ENCODE results near the gene DAPK3.
"Not testable (repeated sequence)": the region's sequence is repeated elsewhere in the genome, so short reads cannot be mapped to it uniquely, and the experiment has no call there.

DAPK3 gene

DNA sequence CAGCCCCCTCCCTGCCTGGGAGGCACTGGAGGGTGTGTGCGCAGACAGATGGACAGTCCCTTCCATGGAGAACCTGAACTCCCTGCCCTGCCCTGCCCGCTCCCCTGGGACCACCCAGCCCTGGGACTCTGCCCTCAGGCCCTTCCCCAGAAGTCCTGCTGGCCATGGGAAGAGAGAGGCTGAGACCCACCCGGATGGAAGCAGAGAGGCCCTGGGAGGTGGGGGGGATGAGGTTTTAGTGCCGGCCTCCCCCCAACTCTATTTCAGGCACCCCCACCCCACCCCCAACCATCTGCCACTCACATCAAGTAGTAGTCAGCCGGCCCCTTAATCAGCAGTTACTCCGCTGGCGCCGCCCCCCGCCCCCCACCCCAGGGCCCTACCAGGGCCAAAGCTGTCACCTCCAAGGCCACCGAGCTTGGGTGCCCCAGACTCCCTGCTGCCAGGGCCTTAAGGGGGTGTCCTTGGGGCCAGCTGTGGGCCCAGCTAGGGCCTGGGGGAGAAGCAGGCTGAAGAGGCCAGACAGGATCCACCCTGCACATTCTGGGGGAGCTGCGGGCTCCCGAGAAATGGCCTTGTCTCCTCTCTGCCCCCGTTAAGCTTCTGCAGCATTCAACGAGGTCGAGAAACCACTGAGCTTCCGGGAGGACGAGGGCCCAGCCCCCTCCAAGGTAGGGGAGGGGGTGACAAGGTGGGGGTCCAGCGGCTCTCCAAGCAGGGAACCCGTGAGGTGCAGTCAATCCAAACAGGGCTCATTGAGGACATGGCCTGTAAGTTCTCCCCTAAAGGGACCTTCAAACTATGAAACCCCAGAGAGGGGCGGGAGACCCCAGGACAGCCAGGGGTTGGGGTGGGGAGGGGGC, 20.7 kb downstream of the DAPK3 start:
- Mint-ChIP-seq H3K27me3 (ENCODE audit: low read depth, poor library complexity) (peaks cover 4% of the 10 kb centered on the region), H3K27ac (no peak overlapping the region), H3K9me3 (no peaks in the 10 kb centered on the region), H3K36me3 (ENCODE audit: low read depth) (no peaks in the 10 kb centered on the region), H3K4me1 (peaks cover 17% of the 10 kb centered on the region), H3K4me3 (no peak overlapping the region)
- no peak for DNase-seq
- TF ChIP-seq, protein P1, sequence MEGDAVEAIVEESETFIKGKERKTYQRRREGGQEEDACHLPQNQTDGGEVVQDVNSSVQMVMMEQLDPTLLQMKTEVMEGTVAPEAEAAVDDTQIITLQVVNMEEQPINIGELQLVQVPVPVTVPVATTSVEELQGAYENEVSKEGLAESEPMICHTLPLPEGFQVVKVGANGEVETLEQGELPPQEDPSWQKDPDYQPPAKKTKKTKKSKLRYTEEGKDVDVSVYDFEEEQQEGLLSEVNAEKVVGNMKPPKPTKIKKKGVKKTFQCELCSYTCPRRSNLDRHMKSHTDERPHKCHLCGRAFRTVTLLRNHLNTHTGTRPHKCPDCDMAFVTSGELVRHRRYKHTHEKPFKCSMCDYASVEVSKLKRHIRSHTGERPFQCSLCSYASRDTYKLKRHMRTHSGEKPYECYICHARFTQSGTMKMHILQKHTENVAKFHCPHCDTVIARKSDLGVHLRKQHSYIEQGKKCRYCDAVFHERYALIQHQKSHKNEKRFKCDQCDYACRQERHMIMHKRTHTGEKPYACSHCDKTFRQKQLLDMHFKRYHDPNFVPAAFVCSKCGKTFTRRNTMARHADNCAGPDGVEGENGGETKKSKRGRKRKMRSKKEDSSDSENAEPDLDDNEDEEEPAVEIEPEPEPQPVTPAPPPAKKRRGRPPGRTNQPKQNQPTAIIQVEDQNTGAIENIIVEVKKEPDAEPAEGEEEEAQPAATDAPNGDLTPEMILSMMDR (IDR thresholded peaks at IDR 0.05): no peak

DNA sequence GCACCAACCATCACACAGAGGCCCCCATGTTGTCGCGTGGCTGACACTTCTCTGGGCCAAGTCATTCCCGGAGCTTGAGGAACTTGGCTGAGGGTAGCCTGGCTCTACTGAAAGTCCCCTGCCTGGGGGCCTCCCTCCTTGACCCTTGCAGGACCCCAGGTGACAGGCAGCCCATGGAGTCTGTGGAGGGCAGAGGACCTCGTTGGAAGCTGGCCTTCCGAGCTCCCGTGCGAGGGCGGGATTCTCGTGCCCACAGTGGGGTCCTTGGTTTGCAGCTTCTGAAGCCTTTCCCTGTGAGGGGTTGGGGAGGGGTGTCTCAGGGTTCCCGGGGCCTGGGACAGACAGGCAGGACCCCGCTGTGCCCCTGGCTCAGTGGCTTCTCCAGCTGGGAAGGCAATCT, 21.6 kb downstream of the DAPK3 start:
- Mint-ChIP-seq H3K27me3 (ENCODE audit: low read depth, poor library complexity) (peaks cover 4% of the 10 kb centered on the region), H3K4me3 (no peak overlapping the region), H3K4me1 (peaks cover 17% of the 10 kb centered on the region), H3K27ac (no peak overlapping the region), H3K36me3 (ENCODE audit: low read depth) (no peaks in the 10 kb centered on the region), H3K9me3 (no peaks in the 10 kb centered on the region)
- no peak for DNase-seq
- TF ChIP-seq, protein P1 (IDR thresholded peaks at IDR 0.05): no peak

DNA sequence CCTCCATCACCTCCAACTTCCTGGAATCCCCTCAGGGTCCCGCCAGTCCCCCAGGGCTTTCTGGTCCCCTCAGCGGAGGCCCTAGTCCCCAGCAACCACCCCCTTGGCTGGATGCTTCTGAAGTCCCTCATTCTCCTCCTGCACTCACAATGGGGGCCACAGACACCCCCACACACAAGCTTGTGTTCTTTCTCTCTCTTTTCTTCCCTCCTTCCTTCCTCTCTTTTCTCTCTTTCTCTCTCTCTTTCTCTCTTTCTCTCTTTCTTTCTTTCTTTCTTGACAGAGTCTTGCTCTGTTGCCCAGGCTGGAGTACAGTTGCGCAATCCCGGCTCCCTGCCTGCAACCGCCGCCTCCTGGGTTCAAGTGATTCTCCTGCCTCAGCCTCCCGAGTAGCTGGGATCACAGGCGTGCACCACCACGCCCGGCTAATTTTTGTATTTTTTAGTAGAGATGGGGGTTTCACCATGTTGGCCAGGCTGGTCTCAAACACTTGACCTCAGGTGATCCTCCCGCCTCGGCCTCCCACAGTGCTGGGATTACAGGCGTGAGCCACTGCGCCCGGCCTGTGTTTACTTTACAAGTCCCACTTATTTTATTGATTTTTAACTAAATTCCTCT, 23.5 kb downstream of the DAPK3 start:
- H3K27ac Mint-ChIP-seq: peak overlapping the region; percentile 27

DNA sequence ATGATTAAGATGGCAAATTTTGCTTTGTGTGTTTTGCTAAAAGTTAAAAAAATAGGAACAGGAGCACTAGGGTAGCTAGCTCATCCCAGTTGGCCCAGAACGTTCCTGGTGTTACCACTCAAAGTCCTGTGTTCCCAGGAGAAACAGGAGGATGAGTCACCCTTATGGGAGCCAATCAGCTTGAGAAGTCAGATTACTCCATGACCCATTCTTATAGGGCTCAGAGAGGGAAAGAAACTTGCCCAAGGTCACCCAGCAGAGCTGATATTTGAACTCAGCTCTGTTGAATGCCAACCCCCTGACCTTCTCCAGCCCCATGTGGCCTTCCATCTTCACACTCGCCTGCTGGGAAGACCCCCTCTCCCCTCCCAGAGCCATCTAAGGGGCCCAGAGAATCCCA, 25.1 kb downstream of the DAPK3 start:
- Mint-ChIP-seq H3K27ac (no peak overlapping the region), H3K4me1 (peaks cover 1% of the 10 kb centered on the region), H3K36me3 (ENCODE audit: low read depth) (no peaks in the 10 kb centered on the region), H3K9me3 (no peaks in the 10 kb centered on the region), H3K27me3 (ENCODE audit: low read depth, poor library complexity) (peaks cover 4% of the 10 kb centered on the region), H3K4me3 (no peak overlapping the region)
- TF ChIP-seq, protein P1 (IDR thresholded peaks at IDR 0.05): no peak
- DNase-seq: no peak

More for the DNA sequence above, 23.5 kb downstream of the DAPK3 start:
- not testable (repeated sequence) for H3K27me3 Mint-ChIP-seq (ENCODE audit: low read depth, poor library complexity); DNase-seq; H3K9me3 Mint-ChIP-seq; H3K4me1 Mint-ChIP-seq; H3K4me3 Mint-ChIP-seq; H3K36me3 Mint-ChIP-seq (ENCODE audit: low read depth)

DNA sequence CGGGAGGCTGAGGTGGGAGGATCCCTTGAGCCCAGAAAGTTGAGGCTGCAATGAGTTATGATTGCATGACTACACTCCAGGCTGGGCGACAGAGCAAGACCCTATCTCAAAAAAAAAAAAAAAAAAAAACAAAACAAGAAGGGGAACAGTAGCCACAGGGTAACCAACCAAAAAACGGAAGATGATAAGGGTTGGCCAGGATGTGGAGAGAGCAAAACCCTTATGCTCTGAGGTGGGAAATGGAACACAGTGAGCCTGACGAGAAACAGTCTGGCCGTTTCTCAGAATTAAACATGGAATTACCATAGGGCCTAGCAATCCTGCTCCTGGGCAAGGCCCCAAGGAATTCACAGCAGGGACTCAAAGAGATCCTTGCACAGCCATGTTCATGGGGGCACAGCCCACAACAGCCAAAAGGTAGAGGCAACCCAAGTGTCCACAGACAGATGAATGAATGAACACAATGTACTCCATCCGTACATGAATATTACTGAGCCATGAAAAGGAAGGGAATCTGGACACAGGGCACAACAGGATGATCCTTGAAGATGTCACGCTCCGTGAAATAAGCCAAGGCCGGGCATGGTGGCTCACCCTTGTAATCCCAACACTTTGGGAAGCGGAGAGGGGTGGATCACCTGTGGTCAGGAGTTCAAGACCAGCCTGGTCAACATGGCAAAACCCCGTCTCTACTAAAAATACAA, 26.7 kb downstream of the DAPK3 start:
- Mint-ChIP-seq H3K4me1 (no peaks in the 10 kb centered on the region), H3K36me3 (ENCODE audit: low read depth) (no peaks in the 10 kb centered on the region), H3K9me3 (no peaks in the 10 kb centered on the region), H3K27me3 (ENCODE audit: low read depth, poor library complexity) (no peaks in the 10 kb centered on the region), H3K4me3 (no peak overlapping the region), H3K27ac (no peak overlapping the region)
- TF ChIP-seq, protein P1 (IDR thresholded peaks at IDR 0.05): no peak
- DNase-seq: no peak

DNA sequence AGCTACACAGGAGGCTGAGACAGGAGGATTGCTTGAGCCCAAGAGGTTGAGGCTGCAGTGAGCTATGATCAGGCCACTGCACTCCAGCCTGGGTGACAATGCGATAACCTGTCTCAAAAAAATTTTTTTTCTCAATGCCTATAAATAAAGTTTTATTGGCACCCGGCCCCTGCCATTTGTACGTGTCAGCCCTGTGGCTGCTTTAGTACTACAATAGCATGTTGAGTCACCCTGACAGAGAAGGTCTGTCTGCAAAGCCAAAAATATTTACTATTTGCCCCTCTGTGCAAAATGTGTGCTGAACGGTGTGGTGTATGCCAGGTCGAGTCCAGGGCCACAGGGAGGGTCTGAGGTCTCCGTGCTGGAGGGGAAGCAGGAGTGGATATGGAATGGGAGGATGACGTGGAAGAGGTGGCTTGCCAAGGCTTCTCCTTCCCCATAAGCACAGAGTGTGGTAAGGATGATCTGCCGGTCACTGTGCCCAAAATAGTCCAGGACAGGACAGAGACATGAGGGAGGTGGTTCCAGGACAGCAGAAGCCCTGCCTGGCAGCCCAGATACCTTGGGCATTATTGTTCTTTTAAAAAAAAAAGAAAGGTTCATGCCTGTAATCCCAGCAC, 28.0 kb downstream of the DAPK3 start:
- no peak overlapping the region for H3K4me3 Mint-ChIP-seq
- no peak for DNase-seq
- no peaks in the 10 kb centered on the region for H3K27me3 Mint-ChIP-seq (ENCODE audit: low read depth, poor library complexity)
- H3K9me3 Mint-ChIP-seq: no peaks in the 10 kb centered on the region
- no peaks in the 10 kb centered on the region for H3K36me3 Mint-ChIP-seq (ENCODE audit: low read depth)
- no peaks in the 10 kb centered on the region for H3K4me1 Mint-ChIP-seq
- TF ChIP-seq, protein P1 (IDR thresholded peaks at IDR 0.05): no peak
- H3K27ac Mint-ChIP-seq: peak overlapping the region; percentile 68

DNA sequence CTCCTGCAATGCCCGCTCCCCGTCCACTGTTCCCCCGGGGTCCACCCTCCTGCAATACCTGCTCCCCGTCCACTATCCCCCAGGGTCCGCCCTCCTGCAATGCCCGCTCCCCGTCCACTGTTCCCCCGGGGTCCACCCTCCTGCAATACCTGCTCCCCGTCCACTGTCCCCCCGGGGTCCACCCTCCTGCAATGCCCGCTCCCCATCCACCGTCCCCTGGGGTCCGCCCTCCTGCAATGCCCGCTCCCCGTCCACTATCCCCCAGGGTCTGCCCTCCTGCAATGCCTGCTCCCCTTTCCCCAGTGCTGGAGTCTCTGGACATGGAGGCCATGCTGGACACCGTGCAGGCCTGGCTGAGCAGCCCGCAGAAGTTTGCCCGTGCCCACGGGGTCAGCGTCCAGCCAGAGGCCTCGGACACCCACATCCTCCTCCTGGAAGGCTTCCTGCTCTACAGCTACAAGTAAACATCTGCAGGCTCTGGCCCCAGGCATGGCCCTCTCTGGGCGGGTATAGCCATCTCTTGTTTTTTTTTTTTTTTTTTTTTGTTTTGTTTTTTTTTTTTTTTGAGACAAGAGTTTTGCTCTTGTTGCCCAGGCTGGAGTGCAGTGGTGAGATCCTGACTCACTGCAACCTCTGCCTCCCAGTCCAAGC, 32.5 kb downstream of the DAPK3 start:
- peaks cover 28% of the 10 kb centered on the region for H3K27me3 Mint-ChIP-seq (ENCODE audit: low read depth, poor library complexity)
- H3K4me3 Mint-ChIP-seq; DNase-seq; H3K27ac Mint-ChIP-seq; H3K4me1 Mint-ChIP-seq; H3K9me3 Mint-ChIP-seq; H3K36me3 Mint-ChIP-seq (ENCODE audit: low read depth): not testable (repeated sequence)
